8988T (cell line): ENCODE results near the gene RSBN1.
"Not testable (repeated sequence)": the region's sequence is repeated elsewhere in the genome, so short reads cannot be mapped to it uniquely, and the experiment has no call there.

ENCODE experiments used
- DNase-seq: peaks from one replicate; pipeline ENCODE4 v3.0.0; 2011

Gene RSBN1

DNA sequence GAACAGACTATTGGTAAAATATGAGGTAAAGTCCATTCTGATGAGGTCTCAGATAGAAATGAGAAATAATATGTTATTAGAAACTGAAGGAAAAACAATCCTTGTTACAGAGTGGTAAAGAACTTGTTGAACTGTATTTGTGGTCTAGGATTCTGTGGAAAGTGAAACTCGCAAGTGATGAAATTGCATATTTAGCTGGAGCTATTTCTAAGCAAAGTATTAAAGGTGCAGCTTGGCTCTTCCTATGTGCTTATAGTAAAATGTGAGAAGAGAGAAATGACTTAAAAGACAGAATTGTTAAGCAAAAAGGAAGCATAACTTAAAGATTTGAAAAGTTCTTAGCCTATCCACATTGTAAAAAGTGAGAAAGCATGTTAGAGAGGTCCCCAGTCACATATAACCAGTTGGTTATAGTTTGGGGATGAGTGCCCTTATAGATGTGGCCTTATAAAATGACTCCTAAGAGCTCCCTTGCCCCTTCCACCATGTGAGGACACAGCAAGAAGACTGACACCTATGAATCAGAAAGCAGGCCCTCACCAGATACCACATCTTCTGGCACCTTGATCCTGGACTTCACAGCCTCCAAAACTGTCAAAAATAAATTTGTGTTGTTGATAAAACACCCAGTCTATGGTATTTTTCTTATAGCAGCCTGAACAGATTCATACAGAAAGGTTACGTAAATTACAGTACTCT lies 77.8 kb downstream of the RSBN1 start:
- DNase-seq: no peak

DNA sequence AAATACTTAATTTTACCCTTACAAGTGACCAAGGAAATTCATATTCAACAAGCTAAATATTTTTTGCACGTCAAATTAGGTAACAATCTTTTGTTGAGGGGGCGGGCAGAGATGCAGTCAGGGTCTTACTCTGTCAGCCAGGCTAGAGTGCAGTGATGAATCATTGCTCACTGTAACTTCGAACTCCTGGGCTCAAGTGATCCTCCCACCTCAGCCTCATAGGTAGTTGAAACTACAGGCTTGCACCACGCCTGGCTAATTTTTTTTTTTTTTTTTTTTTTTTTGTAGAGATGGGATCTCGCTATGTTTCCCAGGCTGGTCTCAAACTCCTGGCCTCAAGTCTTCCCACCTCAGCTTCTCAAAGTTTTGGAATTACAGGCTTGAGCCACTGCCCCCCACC lies 79.5 kb downstream of the RSBN1 start:
- no peak for DNase-seq

DNA sequence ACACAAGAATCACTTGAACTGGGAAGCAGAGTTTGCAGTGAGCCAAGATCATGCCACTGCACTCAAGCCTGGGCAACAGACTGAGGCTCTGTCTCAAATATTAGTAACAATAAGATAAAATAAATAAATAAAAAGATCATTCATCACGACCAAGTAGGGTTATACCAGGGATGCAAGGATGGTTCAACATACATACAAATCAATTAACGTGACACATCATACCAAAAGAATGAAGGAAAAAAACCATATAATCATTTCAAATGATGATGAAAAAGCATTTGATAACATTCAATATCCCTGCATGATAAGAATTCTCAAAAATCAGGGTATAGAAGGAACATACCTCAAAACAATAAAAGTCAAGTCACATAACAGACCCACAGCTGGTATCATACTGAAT lies 91.3 kb downstream of the RSBN1 start:
- DNase-seq: no peak

DNA sequence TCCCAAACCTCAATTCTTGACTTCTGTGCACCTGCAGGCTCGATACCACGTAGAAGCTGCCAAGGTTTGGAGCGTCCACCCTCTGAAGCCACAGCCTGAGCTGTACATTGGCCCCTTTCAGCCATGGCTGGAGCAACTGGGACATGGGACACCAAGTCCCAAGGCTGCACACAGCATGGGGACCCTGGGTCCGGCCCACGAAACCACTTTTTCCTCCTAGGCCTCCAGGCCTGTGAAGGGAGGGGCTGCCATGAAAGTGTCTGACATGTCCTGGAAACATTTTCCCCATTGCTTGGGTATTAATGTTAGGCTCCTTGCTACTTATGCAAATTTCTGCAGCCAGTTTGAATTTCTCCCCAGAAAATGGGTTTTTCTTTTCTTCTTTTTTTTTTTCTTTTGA lies 93.7 kb downstream of the RSBN1 start:
- not testable (repeated sequence) for DNase-seq

DNA sequence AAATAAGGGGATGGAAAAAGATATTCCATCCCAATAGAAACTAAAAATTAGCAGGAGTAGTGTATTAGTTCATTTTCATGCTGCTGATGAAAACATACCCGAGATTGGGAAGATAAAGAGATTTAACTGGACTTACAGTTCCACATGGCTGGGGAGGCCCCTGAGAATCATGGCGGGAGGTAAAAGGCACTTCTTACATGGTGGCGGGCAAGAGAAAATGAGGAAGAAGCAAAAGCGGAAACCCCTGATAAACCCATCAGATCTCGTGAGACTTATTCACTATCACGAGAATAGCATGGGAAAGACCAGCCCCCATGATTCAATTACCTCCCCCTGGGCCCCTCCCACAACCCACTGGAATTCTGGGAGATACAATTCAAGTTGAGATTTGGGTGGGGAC lies 94.8 kb downstream of the RSBN1 start:
- not testable (repeated sequence) for DNase-seq

DNA sequence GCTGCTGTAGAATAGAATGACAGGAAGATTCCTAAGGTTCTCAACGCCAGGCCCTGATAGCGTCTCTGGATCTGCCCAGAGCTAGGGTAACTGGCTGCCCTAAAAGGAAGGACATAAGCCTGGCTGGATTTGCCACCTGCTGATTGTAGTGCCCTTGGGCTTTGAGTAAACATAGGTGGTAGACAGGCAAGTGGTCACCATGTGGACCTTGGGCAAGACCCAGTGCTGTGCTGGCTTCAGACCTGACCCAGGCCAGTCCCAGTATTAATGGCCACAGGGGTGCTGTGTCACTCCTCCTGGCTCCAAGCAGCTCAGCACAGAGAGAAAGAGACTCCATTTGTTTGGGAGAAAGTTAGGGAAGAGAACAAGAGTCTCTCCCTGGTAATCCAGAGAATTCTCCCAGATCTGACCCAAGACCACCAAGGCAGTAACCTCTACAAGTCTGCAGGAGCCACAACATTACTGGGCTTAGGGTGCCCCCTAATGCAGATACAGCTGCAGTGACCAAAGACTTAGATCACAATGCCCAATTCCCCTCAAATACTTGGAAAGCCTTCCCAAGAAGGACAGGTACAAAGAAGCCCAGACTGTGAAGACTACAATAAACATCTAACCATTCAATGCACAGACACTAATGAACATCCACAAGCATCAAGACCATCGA lies 97.5 kb downstream of the RSBN1 start:
- DNase-seq: no peak
